Measurements from ENCODE around the gene NOC3L.

Gene NOC3L

DNA sequence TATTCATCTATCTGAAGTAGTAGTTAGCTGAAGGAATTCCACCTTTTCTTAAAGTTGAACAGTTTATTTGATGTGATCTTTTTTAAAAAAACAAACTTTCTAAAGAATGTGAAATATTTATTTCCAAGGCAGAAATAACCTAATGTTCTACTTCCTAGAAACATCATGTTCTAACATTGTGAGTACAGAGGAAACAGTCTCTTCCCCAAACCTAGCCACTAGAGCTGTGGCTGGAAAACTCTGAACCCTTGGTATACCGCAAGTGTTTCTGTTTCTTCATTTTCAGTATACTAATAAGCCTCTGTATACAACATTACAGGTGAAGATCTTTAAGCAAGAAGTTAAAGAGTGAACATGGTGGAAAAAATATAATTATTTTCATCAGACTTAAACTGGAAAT, 35.1 kb downstream of the NOC3L start:
- DNase-seq (ENCODE audit: low spot score), result no peak
- ChIA-PET CTCF (interaction anchor here (0.6 kb wide), 1 partner anchor 62 kb away, joined by 3 read pairs; no protein-coding TSS in a partner anchor), POLR2A (ENCODE audit: low non-redundant PET) (no interaction called here)
- no peak for TF ChIP-seq CTCF (conservative IDR thresholded peaks at IDR 0.05; ENCODE audit: low read depth)
- H3K27ac ChIP-seq, result no peak overlapping the region

DNA sequence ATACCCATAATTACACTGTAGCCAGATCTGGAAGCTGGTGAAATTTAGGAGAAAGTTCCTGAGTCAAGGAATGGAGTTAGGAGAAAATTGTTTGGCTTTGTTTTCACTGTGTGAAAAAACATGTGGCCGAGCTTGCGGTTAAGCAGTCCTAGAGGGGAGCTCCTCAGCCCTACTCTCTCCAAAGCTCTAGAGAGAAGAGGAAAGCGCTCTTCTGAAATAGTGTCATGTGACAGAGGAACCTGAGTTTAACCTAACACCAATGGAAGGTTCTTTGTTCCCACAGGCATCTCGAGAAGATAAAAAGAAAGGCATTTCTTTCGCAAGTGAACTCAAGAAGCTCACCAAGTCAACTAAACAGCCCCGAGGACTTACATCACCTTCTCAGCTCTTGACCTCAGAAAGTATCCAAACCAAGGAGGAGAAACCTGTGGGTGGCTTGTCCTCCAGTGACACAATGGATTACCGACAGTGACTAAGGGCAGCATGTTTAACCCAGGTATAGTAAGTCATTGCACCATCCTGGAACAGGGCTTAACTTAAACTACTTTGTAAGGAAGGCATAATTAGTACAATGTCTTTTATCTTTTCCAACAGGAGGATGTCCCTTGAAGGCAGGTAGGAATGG, 38.0 kb downstream of the NOC3L start:
- CTCF ChIA-PET, result interaction anchor here (0.5 to 1.2 kb wide), 4 partner anchors 11 to 341 kb away, joined by 3 to 4 read pairs (median 3); no protein-coding TSS in a partner anchor

DNA sequence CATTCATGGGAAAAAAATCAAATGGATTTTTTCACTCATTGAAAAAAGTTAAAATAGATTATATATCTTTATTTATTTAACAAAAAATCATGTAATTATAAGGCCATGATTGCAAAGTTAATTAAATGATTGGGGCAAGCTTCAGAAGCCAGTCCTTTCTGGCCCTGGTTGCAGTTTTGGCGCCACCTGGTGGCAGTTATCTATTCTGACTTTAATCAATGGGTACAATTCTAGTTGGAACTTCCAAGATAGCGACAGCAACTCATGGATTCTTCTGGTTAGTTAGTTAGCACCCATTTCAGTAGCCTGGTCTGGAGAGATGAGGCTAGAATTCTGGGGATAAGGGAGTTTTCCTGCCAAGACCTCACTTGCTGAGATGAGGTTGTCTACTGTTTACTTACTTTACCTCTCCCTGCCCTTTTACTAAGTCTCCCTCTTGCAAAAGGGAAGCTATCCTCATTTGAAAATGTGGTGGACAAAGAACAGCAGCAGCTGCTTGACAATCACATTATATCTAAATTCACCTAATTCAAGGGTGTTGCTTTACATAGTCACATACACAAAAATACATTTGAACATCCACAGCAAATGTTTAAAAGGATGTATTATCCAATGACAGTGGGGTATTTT, 42.3 kb downstream of the NOC3L start:
- ChIA-PET POLR2A (ENCODE audit: low non-redundant PET) (no interaction called here), CTCF (interaction anchor here (0.5 to 4.3 kb wide), 28 partner anchors 9 to 1406 kb away, joined by 3 to 45 read pairs (median 4); no protein-coding TSS in a partner anchor)
- no peak overlapping the region for H3K27ac ChIP-seq
- TF ChIP-seq CTCF (conservative IDR thresholded peaks at IDR 0.05; ENCODE audit: low read depth), result peak; percentile 81
- DNase-seq (ENCODE audit: low spot score), result peak; percentile 55

More for the DNA sequence above, 38.0 kb downstream of the NOC3L start:
- TF ChIP-seq CTCF (conservative IDR thresholded peaks at IDR 0.05; ENCODE audit: low read depth), result no peak
- POLR2A ChIA-PET (ENCODE audit: low non-redundant PET), result no interaction called here
- no peak overlapping the region for H3K27ac ChIP-seq
- DNase-seq (ENCODE audit: low spot score), result no peak

- ChIA-PET CTCF (interaction anchor here (0.6 kb wide), 1 partner anchor 125 kb away, joined by 3 read pairs; no protein-coding TSS in a partner anchor), POLR2A (ENCODE audit: low non-redundant PET) (no interaction called here)
- no peak for DNase-seq (ENCODE audit: low spot score)
- H3K27ac ChIP-seq, result no peak overlapping the region
- TF ChIP-seq CTCF (conservative IDR thresholded peaks at IDR 0.05; ENCODE audit: low read depth), result no peak
These were observed 46.2 kb downstream of the NOC3L start for GRCh38 chr10:94316560-94316959.

DNA sequence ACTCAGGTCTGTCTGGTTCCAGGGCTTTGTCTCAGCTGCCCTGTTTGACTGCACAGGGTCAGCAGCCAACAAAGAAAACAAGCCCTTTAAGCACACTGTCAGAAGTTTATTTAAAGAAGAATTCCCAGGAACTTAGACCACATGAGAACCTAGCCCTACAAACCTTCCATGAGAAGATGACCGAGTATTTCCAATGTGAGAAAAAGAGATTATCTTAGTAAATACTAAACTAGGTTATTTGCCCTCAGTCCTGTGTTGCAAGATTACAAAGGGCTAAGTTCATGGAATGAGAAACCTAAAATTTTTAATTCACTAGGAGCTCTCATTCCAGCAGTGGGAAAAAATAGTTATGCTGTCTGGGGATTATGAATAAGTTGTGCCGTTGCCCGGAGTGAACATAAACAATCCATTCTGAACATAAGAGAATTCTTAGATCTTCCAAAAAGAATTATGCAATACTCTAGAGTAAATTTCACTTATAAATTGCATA, 46.7 kb downstream of the NOC3L start:
- DNase-seq (ENCODE audit: low spot score), result no peak
- ChIA-PET POLR2A (ENCODE audit: low non-redundant PET) (interaction anchor here (0.7 kb wide), 1 partner anchor 399 kb away, joined by 3 read pairs; no protein-coding TSS in a partner anchor), CTCF (no interaction called here)
- no peak overlapping the region for H3K27ac ChIP-seq
- no peak for TF ChIP-seq CTCF (conservative IDR thresholded peaks at IDR 0.05; ENCODE audit: low read depth)

- no peak overlapping the region for H3K27ac ChIP-seq
- ChIA-PET POLR2A (ENCODE audit: low non-redundant PET) (no interaction called here), CTCF (interaction anchor here (0.8 kb wide), 1 partner anchor 398 kb away, joined by 3 read pairs; no protein-coding TSS in a partner anchor)
- DNase-seq (ENCODE audit: low spot score), result no peak
- TF ChIP-seq CTCF (conservative IDR thresholded peaks at IDR 0.05; ENCODE audit: low read depth), result no peak
These were observed 47.7 kb downstream of the NOC3L start for GRCh38 chr10:94315024-94315451.
